AG09309 (cell line): ENCODE data around the gene IMMP2L.

Experiments used
- DNase-seq: peaks from one replicate; pipeline ENCODE4 v3.0.0-alpha.2; 2010; ENCODE audit warnings: low read depth
- H3K4me3 ChIP-seq: 2 replicates; pipeline ENCODE4 v1.5.1; 2011; ENCODE audit warnings: mild to moderate bottlenecking, low read depth, low read length, moderate library complexity; ENCODE audit not compliant: control insufficient read depth
- TF ChIP-seq, protein P1 (sequence below): IDR thresholded peaks from 2 replicates; pipeline ENCODE4 v1.5.1; 2011; ENCODE audit warnings: mild to moderate bottlenecking, low read depth, low read length, inconsistent platforms; ENCODE audit not compliant: insufficient read depth, control insufficient read depth; ENCODE audit errors: missing control alignments

The IMMP2L gene

DNA sequence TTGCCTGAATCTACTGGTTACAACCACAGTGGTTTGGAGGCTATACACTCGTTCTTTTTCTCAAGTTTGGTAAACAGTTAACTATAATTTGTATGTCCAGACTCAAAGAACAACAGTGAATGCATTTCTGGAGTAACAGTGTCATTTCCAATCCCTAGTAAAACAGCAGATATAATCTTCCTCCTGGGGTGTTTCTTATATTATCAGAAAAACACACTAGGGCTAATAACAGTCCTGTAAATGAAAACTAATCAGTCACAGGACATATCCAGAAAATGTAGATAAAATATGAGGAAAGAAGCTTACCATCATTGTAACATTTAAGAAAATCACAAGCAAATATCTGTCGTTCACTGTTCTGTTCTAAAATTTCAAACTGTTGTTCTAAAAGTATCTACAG, 388.8 kb downstream of the IMMP2L start:
- TF ChIP-seq, protein P1, sequence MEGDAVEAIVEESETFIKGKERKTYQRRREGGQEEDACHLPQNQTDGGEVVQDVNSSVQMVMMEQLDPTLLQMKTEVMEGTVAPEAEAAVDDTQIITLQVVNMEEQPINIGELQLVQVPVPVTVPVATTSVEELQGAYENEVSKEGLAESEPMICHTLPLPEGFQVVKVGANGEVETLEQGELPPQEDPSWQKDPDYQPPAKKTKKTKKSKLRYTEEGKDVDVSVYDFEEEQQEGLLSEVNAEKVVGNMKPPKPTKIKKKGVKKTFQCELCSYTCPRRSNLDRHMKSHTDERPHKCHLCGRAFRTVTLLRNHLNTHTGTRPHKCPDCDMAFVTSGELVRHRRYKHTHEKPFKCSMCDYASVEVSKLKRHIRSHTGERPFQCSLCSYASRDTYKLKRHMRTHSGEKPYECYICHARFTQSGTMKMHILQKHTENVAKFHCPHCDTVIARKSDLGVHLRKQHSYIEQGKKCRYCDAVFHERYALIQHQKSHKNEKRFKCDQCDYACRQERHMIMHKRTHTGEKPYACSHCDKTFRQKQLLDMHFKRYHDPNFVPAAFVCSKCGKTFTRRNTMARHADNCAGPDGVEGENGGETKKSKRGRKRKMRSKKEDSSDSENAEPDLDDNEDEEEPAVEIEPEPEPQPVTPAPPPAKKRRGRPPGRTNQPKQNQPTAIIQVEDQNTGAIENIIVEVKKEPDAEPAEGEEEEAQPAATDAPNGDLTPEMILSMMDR: no peak

DNA sequence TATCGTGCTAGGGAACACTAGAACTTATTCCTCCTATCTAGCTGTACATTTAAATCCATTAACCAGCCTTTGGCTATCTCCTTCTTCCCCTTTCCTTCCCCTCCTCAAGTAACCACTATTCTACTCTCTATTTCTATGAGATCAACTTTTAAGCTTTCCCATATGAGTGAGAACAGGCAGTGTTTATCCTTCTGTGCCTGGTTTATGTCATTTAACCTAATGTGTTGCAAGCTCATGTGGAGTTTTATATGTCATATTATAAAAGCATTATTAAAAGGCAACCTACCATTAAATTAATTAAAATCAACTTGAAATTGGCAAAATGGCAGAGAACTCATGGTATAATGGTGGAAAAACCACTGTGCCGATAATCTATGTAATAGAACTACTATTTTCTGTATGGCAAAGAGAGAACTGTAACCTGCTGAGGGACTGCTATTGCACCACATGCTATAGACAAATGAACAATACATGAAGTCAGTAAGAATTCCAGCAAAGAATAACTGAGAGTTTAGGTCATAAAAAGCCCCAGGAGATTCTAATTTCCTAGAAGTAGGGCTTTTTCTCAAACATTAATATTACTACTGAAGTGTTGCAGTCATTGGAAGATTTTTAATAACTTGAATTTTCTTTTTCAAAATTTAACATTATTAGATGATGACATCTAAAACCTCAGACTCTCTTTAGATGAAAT, 389.6 kb downstream of the IMMP2L start:
- H3K4me3 ChIP-seq: no peak overlapping the region
- no peak for DNase-seq
- TF ChIP-seq, protein P1: no peak

More for the DNA sequence above, 388.8 kb downstream of the IMMP2L start:
- no peak for DNase-seq
- H3K4me3 ChIP-seq: no peak overlapping the region

DNA sequence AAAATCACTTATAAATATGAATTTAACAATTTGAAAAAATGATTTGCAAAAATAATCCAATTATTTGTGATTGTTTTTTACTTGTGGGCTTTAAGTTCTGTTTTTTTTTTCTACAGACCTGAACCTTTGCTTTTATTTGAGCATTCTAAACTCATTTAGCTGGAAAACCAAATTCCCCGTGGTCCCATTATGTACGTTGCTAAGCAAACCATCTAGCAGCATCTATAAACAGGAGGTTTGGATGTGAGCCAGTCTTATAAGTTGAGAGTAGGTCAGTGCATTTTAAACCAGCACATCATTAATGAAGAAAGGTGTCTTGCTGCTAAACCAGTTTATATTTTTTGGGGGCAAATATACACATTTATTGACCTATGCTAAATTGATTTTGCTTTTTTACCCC, 394.1 kb downstream of the IMMP2L start:
- H3K4me3 ChIP-seq: no peak overlapping the region
- TF ChIP-seq, protein P1: no peak
- no peak for DNase-seq

DNA sequence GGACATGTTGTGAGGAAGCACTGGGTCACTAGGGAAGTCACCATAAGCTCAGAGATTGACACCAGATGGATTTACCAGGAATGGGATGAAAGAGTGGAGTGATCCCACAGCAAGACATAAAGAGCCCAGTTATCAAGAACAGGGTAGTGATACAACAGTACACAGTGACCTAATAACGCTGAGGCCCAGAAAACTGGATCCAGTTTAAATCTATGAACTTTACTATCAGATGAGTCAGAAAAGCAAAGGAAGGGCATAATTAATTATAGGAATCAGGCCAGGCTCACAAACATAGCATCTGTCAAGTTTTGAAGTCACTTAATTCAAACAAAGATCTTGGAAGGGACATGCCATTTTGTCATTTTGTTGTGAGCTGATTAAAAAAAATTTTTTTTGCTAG, 397.9 kb downstream of the IMMP2L start:
- TF ChIP-seq, protein P1: no peak
- no peak for DNase-seq
- no peak overlapping the region for H3K4me3 ChIP-seq

DNA sequence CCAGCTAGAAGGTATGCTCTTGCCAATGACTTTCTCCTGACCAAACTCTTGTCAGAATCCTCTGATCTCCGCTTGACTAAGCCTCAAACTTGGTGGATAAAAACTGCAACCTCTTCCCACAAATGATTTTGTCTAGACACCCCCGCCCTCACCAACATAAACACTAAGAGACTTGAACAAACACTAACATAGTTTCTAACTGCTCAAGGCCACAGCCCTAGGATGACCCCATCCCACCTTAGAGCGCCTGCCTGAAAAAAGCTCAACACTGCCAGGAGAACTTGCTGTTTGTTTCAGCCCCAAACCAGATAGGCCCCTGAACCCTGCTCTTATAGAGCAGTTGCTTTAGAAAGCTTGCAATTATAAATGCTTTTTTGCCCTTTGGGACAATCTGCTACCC, 399.6 kb downstream of the IMMP2L start:
- no peak overlapping the region for H3K4me3 ChIP-seq
- TF ChIP-seq, protein P1: no peak
- DNase-seq: no peak

DNA sequence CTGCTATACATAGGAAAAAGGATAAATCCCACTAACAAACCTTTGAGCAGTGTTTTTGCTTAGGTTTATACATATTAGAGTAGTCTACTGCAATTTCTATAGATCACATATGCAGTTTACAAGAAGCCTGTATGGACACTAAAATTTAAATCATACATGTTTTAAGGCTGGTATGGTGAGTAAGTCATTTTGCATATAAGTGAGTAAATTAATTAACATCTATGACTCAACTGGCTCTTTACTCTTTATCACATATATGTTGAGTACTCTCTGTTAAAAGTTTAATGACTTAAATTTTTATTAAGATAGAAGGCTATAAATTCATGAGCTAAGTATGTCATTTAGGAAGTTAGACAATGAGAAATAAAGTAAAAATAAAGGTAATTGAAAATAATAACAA, 402.0 kb downstream of the IMMP2L start:
- no peak overlapping the region for H3K4me3 ChIP-seq
- DNase-seq: no peak
- TF ChIP-seq, protein P1: no peak
